NCI-H524 treated with DMSO at 0.1 percent for 48 hours (cell line): ENCODE results near the gene ABLIM2.

Source experiments
- DNase-seq: peaks from one replicate; lab custom pipeline; 2025; lab: John Stamatoyannopoulos, UW

Gene ABLIM2

DNA sequence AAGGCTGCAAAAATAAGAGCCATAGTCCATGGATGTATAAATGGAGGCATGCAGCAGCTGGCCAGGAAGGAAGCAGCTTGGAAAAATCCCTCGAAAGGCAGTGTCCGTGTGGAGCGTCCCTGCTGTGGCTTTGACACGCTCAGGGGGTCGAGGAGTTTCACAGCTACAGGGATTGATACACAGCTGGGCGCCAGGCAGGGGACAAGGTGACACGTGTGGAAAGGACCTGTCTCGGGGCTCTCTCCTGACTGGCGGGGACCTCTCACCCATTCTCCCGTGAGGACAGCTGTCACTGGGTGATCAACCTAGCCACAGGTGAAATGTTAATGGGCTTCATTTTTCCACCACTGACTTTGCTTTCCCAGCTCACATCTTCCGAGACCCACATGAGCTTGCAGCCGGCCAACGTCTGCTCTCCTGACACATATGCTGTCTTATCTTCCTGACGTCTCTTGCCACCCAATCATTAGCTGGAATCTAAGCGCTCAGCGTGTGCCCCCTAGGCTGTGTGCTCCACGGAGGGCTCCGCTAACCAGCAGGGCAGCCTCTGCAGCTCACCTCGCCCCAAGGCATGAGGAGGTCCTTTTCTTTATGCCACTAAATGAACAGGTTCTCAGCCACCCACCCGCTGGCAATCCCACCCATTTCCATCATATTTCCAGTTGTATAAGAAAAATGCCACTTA is 129.6 kb downstream of the ABLIM2 start:
- DNase-seq, result no peak

DNA sequence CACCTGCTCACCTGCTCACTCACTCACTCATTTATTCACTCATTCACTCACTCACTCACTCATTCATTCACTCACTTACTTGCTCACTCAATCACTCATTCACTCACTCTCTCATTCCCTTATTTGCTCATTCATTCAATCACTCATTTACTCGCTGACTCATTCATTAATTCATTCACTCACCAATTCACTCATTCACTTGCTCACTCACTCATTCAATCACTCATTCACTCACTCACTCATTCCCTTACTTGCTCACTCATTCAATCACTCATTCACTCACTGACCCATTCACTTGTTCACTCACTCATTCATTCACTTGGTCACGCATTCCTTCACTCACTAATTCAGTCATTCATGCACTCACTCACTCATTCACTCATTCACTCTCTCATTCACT is 130.2 kb downstream of the ABLIM2 start:
- DNase-seq, result no peak

DNA sequence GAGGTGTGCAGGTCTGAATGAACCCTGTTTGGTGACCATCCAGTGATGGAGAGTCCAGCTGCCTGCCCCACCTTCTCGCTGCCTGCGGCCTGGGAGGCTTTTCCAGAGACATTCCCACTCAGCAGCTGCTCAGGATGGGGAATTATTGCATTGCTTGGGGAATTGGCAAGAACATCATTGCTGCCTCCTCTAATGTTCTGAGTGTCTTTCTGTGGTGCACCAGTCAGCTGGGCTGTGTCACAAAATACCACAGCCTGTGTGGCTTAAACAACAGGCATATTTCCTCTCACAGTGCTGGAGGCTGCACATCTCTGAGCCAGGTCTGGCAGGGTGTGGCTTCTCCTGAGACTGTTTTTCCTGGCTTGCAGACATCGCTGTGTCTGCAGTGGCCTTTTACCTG is 132.2 kb downstream of the ABLIM2 start:
- DNase-seq, result no peak

DNA sequence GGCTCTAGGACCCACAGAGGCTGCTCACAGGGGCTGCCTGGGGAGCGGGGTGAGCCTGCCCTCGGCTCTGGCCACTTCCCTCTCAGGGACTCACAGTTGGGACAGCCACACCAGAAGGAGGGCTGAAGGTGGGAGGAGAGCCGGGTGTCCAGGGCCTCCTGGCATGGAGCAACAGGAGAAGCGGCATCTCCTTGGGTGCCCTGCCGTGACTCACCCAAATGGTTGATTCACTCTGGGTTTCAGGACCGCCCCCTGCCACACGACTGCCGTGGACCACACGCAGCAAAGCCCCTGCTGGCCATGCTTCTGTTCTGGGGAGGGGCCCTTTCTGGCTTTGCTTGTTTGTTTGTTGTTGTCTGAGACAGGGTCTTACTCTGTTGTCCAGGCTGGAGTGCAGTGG is 132.9 kb downstream of the ABLIM2 start:
- no peak for DNase-seq

DNA sequence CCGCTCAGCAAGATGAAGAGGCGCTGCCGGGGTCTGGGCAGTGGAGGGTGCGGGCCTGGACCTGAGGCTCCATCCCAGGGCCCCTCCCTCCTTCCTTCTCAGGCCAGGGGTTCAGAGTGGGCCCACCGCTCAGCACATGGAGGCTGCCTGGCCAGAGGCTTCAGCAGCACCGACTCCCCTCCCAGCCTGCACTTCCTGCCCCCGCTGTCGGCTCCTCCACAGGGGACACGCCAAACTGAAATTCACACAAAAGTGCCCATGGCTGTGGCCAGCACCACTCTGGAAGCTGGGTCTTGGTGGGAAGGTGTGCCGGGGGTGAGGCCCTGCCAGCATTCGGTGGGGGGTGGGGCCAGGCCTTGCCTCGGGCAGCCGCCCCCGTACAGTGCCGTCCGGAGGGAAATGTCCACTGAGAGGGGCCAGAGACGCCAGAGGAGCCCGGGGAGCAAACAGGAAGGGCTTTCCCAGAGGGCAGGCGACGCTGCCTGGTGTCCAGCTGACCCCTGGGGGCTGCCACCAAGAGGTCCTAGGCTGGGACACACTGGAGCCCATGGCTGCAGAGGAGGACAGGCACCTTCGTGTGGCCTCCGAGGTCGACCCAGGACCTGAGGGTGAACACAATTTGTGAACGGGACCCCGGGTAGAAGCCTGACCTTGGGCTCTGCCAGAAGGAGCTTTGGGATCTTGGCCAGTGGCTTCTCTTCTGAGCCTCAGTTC is 134.4 kb downstream of the ABLIM2 start:
- DNase-seq, result no peak

DNA sequence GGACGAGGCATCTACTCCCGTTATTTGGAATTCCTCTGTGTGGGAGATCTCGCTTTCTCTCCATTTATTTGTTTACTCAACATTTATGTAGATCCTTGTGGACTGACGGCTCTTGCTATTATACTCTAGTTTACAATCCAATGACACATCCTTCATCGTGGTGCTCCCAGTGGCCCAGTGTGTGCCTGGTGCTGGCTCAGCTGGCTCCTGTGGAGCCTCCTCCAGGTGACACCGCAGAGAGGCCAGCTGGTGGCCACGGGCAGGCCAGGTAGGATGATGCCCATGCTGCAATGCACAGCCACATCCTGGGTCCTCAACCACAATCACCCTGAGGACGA is 134.9 kb downstream of the ABLIM2 start:
- no peak for DNase-seq

DNA sequence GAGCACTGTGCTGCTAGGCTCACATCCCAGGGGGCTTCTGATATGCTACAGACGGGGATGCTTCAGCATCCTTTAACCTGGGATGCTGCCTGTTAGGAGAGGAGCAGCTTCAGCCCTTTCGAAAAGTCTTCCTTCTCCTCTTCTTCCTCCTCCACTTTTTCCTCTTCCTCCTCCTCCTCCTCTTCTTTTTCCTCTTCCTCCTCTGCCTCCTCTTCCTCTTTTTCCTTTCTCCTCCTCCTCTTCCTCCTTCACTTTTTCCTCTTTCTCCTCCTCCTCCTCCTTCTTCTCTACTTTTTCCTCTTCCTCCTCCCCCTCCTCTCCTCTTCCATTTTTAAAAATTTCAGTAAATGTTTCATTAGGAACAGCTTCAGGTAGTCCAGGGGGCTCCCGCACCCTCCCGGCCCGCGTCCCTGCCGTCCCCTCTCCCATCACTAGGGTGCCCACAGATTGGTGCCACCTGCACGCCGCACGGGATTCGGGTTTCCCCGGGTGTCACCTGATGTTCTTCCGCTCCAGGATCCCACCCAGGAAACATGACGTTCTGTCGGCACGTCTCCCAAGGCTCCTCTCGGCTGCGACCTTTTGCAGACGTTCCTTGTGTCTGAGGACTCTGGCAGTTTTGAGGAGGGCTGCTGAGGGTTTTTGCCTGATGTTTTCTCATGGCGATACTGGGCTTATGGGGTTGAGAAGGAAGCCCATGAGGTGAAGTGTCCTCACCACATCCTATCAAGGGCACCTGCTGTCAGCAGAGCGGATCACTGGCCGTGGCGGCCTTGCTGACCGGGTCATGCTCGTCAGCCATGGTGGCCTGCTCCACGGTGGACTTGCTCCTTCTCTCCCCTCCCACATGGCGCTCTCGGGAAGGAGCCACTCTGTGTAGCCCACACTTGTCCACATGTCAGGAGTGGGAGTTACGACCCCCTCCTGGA is 135.6 kb downstream of the ABLIM2 start:
- DNase-seq, result no peak

DNA sequence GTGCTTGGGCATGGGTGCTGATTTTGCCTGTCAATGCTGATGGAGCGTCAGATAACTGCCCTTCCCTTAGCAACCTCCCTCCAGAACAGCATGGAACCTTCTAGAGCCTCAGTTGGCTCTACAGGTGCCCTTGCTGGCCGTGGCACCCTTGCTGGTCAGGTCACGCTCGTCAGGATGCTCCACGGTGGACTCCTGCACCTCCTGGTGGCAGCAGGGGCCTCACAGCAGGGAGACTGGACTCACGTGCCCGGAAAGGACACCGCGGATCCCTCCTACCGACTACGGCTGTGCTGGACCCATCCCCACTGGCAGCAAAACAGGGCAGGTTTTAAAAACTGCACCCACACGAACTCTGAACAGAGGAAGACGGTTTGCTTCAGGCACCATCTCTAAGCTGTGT is 136.8 kb downstream of the ABLIM2 start:
- no peak for DNase-seq

DNA sequence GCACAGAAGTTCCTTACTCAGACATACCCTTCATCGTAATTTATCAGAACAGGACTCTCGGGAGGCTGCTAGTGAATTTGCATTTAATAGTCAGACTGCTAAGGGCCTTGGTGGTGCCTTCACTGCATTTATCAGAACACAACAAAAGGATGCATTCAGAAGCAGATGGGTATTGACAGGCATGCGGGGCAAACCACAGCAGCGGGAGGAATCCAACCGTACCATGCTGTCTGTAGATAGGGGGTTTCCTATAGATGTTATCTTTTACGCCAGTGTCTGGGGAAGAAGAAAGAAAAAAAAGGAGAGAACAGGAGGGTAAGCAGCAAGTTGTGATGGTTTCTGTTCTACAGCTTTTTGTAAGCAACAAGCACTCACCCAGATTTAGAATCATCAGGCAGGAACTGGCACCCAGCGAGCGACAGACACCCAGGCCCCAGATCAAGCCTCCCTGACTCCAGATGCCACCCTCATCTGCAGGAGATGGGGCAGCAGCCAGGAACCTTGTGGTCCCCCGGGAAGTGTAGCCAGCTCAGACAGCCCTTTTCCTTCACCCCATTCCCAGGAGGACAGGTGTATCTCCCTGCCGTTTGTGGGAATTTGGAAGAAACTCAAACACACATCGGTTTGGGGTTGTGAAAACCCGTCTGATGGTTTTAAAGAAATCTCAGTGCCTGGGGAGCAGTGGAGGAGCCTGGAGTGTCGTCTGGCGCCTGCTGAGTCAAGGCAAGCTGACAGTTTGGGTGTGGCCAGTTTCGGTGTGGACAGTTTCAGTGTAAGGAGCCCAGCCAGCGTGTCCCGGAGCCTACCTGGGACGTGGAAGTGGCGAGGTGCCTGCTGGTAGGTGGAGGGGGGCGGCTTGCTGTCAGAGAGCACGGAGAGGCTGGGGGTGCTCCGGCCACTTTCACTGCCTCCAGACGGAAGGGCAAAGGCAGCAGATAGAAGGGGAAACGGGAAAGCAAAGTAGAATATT is 138.9 kb downstream of the ABLIM2 start:
- no peak for DNase-seq

DNA sequence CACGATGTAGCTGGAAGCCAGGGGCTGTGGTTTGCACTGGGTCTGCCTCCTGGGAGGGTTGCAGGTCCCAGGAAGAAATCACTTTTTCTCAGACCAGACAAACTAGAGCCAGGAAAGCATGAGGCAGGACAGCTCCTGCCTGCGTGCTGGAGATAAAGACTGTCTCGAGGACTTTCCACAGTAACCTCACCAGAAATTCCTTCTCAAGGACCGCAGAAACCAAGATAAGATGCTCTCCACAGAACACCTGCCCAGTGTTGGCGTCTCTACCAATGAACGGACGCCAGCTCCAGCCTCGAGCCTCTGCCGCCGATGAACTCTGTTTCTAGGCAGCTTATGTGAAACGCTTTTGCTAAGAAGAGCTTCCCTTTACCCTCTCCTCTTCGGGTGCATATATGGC is 142.1 kb downstream of the ABLIM2 start:
- DNase-seq, result no peak

DNA sequence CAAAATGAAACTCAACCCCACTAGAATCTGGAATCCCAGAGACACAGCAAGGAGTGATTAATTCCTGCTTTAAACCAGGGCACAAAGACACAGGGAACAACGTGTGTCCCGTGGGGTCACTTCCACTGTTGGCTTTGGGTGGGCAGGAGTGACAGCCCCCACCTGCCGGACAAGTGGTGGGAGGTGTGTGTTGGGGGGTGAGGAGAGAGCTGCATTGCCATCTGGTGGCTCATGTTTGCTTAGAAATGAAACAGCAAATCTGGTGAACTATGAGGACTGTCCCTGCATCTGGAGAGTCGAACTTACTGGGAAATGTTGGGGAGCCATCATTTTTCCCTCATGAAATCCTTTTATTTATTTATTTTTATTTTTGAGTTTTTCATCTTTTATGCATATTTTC is 143.1 kb downstream of the ABLIM2 start:
- DNase-seq, result no peak

DNA sequence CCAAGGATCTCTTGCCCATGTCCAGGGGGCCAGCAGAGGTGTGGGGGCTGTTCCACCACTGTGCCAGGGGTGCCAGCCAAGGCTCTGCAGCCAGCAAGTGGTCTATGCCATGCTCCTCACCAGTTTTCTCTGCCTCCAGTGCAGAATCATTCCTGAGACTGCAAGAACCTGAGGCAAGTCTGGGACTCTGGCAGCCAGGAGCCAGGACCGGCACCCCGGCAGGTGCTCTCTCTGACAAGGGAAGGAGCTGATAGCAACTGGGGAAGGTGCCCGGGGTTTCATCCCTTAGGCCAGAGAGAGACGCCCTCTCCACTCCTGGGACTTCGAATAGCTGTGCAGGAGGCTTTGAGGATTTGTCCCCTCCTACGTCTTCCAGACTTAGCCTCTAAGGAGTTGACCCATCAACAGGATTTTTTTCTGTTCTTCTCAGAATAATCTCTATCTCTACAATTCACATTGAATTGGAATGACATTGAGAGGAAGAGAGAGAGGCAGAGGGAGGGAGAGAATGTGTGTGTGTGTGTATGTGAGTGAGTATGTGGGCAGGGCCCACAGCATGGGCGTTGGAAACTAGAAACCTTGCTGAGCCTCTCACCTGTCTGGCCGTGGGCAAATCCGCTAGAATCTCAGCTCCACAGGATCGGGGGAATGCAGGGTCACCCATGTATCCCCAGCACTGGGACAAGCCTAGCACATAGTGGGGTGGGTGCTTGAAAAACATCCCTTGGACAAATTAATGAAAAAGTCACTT is 144.5 kb downstream of the ABLIM2 start:
- DNase-seq, result no peak

DNA sequence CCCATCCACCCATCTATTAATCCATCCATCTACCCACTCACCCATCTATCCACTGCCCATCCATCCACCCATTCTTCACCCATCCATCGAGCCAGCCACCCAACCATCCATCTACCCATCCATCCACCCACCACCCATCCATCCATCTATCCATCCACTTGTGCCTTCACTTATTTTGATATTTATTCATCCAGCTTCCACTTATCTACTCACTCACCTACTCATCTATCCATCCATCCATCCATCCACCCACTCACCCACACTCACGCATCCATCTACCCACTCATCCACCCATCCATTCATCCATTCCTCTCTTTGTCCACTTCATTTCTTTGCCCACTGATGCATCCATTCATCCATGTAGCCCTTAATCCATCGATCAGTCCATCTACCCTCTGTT is 146.1 kb downstream of the ABLIM2 start:
- no peak for DNase-seq

DNA sequence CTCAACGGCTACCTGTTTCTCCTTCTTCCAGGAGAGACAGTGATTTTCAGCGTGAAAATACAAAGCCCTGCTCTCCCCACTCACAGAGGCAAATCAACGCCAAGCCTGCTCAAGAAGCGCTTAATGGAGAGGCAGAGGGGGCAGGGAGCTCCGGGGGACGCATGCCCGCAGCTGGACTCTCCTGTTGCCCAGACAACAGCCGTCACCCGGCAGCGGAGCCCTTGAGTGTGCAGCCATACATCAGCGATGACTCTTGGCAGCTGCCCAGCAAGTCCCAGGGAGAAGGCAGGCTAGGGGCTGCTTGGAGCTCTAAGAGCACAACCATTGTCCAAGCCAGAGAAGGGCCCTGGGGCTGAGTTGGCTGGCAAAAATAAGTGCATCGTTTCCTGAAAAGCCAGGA is 148.0 kb downstream of the ABLIM2 start:
- DNase-seq, result peak; percentile 77

DNA sequence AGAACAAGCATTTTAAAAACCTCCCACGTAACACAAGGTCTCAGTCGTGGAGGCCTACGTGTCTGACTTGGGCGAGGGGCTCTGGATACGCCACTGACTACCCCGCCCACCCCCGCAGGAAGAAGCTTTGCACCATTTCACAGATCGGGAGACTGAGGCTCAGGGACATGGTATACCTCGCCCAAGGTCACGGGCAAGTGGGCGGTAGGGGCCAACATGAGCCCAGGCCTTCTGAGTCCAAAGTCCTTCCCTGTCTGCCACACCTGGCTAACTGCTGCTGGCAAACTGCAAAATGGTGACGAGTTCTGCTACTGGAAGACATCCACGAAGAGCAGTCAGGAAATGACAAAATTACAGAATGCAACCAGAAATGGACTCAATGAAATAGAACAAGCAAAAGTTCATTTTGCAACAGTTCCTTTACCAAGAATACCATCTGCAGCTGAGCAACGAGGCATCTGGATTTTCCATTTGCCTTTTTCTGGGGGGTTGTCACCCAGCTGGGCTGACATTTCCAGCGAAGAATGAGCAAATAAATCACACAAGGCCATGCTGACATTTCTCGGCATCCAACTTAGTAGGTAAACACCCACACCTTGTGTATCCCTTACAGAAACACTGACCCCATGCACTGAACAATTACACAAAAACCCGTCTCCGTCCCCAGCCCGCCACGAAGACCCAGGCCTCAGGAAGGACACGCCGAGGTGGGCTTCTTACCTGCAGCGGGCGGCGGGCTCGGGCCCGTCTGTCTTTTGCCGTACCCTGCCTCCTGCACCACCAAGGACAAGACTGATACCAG is 148.7 kb downstream of the ABLIM2 start:
- no peak for DNase-seq

DNA sequence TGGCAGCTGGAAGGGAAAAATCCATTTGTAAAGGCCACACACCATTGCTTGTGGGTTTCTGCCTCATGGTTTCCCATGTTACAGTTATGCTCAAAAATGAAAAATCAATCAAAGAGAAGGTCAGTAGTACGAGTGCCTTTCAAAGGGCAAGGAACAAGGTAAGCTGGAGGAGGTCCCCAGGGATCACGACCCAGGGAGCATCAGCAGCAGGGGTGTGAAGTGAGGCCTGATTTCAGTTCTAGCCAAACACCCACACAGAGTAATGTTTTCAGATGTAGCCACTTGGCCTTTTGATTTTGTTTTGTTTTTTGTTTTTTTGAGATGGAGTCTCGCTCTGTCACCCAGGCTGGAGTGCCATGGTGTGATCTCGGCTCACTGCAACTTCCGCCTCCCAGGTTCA is 149.5 kb downstream of the ABLIM2 start:
- no peak for DNase-seq

DNA sequence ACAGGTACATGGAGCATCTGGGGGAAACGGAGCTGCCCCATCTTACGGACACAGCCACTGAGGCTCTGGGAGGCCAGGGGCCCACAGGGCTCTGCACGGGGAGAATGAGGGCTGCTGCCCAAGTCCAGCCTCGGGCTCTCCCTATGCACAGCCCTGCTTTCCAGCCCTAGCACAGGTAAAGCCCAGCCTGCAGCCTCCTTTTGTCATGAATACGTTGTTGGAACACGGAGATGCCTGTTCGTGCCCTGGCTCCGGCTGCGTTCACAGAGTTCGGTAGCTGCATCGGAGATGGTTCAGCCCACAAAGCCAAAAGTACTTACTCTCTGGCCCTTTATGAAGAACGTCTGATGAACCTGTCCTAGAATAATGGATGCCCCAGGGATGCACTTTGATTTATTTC is 150.2 kb downstream of the ABLIM2 start:
- no peak for DNase-seq

DNA sequence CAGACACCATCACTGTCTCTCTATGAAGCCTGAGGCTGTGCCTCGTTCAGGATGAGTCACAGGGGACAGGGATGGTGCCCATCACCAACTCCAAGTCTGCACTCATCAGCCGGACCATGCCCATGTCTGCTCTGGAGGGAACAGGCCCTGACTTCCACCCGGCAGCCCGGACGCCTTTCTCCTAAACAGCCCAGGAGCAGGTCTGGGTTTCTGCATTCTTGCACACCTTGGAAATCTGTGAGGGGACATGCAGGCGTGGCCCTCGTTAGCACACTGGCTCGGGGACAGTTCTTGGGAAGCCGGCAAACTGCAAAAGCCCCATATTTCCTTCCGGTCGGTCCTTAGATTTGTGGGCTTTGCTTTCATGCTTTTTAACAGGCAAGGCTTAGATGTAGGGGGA is 151.0 kb downstream of the ABLIM2 start:
- DNase-seq, result no peak

DNA sequence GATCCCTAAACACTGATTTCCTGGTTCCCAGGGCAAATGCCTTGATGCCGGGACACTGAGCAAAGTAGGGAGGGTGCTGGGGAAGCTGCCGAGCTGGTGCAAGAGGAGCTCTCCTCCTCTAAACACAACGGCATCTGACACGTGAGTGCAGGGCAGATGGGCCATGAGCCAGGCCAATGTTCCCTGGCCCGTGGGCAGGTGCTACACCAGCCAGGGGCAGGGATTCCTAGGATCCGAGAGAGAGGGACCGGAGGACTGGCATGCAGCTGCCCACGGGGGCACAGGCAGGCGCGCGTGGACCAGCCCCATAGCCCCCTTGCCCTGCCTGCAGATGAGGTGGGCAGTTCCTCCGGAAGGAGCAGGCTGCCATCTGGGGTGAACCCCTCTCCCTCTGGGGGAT is 152.1 kb downstream of the ABLIM2 start:
- no peak for DNase-seq

DNA sequence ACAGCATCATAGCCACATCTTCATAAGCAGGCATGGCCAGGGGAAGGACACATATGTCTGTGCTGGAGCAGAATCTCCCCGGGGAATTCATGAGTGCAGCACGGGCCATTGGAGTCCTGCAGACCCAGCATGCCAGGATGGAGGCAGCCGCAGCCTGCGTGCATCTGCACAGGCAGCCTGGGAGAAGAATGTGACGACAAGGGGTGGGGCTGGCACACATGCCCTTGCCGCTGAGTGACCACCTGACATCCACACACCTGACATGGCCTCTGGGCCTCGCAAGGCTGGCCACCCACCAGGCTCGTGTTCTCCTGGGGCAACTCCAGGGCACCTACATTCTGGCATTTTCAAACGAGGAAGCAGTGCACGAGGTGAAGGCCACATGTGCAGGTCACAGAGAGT is 152.8 kb downstream of the ABLIM2 start:
- DNase-seq, result peak; percentile 25
